Measurements from ENCODE around the gene SKI.
"Not testable (repeated sequence)": the region's sequence is repeated elsewhere in the genome, so short reads cannot be mapped to it uniquely, and the experiment has no call there.

Gene SKI

GRCh38 chr1:2313651-2314261, 85.6 kb downstream of the SKI start:
- no peak for DNase-seq

GRCh38 chr1:2314273-2314802, 86.2 kb downstream of the SKI start:
- DNase-seq, result no peak

DNA sequence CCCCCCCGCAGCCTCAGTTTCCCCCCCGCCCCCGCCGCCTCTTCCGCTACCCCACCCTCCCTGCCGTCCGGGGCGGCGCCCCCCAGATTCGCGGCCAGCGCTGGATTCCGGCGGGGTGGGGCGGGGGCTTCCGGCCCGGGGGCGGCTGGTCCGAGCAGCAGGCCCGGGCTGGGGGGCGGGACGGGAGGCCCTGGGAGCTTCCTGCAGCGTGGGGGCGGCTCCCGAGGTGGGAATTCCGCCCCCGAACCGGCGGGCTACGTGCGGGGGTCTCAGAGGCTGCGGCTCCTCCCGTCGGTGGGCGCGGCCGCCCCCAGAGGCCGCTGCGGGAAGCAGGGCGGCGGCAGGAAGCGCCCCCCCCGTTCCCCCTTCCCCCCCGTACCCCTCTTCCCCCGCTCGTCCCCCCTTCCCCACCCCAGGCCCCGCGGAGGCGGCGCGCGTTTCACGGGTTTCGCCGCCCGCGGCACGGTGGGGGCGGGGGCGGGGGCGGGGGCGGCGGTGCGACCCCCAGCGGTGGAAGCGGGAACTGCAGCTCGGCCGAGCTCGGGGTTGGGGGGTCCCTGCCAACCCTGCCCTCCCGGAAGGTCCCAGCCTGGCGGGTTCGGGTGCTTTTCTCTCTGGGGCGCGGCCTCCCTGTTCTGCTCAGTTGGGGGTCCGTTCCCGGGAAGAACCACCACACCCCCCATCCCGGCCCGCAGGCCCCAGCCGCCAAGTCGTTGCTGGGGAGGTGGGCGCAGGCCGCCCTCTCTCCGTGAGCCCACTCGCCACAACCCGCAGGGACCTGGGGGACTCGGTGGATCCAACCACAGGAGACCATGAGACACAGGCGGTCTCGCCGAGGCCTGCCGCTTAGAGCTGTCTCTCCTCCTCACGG, 86.9 kb downstream of the SKI start:
- DNase-seq, result peak; percentile 64

DNA sequence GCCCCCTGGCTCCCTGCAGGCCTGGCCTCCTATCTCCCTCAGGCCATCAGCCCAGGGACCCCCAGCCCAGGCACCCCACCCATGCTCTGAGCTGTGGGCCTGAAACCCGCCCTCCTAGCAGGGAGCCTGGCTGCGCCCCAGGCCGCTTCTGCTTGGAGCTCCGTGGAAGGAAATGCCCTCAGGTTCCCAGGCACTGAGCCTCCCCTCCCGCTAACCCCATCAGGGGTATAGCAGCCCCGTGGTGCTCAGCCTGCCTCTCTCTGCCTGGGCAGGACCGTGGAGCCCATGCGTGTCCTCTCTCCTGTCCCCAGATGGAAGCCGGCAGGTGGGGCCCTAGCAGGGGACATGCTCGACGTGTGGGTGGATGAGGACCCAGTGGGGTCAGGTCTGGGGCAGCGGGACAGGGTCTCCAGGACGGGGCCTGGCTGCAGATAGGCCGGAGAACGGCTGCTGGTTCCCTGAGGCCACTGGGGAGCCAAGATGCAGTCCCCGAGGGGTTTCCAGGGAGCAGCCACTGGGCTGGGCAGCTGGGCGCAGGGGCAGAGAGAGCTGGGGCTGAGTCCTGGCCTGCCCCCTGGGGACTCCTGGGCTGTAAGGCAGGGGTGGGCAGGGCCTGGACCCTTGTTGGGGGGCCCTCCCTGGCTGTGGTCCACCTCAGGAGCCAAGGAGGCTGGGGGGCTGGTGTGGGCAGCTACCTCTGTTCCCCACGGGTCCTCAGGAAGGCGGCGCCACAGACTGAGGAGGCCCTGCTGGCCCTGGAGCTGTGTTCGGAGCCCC, 87.7 kb downstream of the SKI start:
- no peak for DNase-seq

GRCh38 chr1:2316451-2316961, 88.4 kb downstream of the SKI start:
- DNase-seq, result no peak

GRCh38 chr1:2317230-2318065, 89.3 kb downstream of the SKI start:
- DNase-seq, result no peak

DNA sequence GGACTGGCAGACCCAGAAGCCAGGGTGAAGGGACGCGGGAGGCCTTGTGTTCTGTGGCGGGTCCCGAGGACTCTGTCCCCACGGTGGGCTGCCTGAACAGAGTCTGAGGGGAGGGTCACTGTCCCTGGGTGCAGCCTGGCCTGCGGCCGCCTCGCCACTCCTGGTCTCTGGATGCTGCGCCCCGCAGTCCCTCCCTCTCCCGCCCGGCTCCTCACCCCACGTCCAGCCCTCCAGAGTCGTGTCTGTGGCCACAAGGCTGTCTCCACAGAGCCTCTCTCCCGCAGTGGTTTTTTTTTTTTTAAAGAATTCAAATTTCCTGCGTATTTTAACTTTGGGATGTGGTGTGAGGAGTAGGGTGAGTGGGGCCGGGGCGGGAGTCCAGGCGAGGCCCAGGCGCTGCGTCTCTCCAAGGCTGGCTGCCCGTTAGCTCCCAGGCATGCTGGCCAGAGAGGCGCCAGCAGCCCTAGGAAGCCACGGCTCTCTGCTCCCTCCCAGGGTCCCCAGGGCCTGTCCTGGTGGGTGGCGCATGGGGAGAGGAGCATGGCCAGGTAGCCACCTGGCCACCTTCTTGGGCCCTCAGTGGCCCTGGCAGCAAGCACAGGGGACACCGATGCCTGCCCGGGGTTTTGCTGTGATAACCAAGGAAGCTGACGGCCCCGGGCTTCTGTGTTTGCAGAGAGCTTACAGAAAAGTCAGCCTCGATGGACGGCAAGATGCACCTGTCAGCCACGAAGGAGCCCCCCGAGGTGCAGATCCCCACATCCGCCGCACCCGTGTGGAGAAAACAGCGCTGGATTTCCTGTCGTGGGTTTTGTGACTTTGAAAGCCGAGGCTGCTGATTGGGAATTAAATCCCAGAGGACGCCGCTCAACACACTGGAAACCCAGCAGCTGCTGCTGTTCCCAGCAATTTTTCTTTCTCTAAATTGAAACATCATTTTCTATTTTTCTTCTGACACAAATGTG, 90.5 kb downstream of the SKI start:
- DNase-seq, result no peak

DNA sequence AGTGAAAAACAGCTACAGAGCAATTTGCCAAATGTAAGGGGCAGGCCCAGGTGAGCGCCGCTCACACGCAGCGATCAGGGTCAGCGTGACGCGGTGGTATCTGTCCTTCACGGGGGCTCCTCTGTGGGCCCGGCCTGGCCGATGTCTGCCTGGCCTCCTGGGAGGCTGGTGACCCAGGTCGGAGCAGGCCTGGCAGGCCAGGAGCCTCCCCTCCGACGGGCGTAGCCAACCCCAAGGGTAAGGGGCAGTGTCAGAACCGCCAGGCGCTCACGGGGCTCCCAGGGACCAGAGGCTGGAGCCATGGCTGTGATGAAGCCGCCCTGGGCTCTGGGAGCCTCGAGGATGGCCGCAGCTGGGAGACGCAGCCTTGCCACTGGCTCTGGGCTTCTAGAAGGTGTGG, 91.2 kb downstream of the SKI start:
- no peak for DNase-seq

- DNase-seq, result no peak
Observed at GRCh38 chr1:2320006-2320405, 91.9 kb downstream of the SKI start.

DNA sequence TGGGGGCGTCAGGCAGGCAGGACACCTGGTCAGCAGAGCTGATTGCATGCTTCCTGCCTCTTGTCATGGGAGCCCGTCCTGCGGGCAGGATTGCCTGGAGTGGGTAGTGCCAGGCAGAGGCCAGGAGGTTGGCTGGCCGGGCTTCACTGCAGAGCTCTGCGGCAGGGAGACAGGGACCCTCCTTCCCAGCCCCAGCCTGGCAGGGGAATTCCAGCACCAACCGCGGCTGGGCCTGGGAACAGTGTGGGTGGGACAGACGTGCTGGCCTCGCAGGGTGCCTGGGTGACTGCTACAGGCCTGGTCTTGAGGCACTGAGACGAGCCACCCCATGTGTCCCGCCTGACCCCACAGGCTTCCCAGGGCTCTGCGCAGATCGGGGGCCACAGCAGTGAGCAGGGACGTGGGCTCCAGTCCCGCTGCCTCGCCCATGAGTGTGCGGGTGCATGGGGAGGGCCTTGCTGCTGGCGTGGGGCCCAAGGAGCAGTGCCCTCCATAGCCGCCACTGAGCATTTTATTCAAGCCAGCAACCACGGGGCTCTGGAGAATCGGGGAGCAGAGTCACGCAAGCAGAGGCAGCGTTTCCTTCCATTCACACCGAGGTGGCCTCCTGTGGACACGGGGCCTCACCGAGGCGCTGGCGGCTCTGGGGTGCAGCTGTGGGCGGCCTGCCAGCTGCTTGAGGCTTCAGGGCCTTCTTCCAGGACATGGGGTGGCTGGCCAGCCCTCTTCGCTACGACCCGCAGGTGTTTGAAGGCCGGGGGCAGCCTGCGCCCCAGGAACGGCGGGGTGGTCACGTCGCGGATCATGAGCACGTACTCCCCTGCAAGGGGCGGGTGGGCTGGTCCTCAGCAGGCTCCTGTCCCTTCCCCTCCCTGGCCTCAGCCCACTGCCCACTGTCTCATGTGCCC, 92.9 kb downstream of the SKI start:
- no peak for DNase-seq

GRCh38 chr1:2322065-2322571, 94.0 kb downstream of the SKI start:
- no peak for DNase-seq

- DNase-seq, result no peak
Observed at GRCh38 chr1:2322581-2323211, 94.6 kb downstream of the SKI start.

DNA sequence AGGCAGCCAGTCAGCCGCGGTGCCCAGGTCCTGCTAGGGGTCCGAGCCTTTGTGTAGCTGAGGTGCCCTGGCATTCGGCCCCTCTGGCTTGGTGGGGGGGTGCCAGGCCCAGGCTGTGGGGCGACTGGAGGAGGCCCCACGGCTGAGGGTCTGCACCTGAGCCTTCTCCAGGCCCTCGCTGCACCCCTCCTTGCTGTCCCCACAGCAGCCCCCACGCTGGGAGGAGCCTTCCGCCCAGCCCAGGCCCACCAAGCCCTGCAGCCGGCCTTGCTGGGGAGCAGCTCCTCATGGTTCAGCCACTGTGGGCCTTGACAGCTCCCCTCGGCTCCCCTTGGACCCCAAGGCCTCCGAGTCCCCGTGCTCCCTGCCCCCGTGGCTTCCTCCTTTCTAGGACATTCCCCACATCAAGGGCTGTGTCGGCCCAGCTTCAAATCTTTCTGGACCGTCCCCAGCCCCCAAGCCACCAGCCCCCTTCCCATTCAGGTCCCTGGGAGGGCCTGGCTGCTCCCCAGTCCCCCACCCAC, 95.4 kb downstream of the SKI start:
- no peak for DNase-seq

GRCh38 chr1:2324553-2325366, 96.6 kb downstream of the SKI start:
- no peak for DNase-seq

- no peak for DNase-seq
Observed at GRCh38 chr1:2326524-2326923, 98.4 kb downstream of the SKI start.

- not testable (repeated sequence) for DNase-seq
Observed at GRCh38 chr1:2327162-2327561, 99.0 kb downstream of the SKI start.

DNA sequence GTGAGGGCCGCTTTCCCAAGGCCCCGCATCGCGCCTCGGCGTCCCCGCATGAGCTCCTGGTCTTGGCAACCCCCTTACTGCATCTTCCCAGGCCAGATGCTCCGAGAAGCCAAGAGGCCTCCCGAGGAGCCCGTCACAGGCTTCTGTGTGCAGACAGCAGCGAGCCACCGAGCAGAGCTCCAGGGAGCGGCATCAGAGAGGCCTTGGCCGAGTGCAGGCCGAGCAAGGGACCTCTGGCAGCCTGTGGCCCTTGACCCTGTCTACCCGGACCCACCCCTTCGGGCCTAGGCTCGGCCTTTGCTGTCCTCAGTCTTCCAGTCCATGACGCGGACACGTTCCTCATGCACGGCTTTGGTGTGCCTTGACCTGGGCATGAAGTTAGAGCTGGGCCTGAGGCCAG, 99.7 kb downstream of the SKI start:
- no peak for DNase-seq
